Measurements from ENCODE around the gene ARG2. TPM values are rescaled to one million over a fixed set of nuclear protein-coding genes. Genes with fewer than 3 reads are reported as not detected.

ARG2 gene
- total and polyA plus RNA-seq, 9 of the 15 experiments (the other 6 are each of a cell fraction or from before 2014, with no cell fraction given), result 6.2 to 75.0 (median 17.8) TPM

DNA sequence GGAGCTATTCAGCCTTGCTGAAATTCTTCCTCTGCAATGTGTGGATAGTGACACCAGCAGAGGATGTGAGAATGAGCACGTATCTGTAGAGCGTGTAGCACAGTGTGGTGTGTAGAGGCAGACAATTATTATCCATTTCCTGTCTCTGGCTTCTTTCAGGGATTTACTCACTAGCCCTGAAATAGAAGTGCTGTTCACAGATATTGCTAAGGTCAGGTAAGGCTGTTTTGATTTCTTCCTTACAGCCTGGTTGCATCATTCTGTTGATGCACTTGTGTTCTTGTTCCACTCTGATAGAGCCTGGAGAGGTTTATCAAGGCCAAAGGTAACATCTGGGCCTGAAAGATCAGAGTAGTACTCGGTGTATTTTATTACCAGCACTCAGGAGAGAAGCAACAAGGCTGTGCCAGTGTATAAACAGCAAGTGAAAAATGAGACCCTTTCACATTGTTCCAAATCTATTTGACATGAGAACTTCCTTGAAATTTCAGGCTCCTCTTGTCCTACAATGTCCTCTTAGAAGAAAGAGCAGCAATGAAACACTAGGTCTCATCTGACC is 16.7 kb downstream of the ARG2 start (continued):
- TF ChIP-seq, protein P1, sequence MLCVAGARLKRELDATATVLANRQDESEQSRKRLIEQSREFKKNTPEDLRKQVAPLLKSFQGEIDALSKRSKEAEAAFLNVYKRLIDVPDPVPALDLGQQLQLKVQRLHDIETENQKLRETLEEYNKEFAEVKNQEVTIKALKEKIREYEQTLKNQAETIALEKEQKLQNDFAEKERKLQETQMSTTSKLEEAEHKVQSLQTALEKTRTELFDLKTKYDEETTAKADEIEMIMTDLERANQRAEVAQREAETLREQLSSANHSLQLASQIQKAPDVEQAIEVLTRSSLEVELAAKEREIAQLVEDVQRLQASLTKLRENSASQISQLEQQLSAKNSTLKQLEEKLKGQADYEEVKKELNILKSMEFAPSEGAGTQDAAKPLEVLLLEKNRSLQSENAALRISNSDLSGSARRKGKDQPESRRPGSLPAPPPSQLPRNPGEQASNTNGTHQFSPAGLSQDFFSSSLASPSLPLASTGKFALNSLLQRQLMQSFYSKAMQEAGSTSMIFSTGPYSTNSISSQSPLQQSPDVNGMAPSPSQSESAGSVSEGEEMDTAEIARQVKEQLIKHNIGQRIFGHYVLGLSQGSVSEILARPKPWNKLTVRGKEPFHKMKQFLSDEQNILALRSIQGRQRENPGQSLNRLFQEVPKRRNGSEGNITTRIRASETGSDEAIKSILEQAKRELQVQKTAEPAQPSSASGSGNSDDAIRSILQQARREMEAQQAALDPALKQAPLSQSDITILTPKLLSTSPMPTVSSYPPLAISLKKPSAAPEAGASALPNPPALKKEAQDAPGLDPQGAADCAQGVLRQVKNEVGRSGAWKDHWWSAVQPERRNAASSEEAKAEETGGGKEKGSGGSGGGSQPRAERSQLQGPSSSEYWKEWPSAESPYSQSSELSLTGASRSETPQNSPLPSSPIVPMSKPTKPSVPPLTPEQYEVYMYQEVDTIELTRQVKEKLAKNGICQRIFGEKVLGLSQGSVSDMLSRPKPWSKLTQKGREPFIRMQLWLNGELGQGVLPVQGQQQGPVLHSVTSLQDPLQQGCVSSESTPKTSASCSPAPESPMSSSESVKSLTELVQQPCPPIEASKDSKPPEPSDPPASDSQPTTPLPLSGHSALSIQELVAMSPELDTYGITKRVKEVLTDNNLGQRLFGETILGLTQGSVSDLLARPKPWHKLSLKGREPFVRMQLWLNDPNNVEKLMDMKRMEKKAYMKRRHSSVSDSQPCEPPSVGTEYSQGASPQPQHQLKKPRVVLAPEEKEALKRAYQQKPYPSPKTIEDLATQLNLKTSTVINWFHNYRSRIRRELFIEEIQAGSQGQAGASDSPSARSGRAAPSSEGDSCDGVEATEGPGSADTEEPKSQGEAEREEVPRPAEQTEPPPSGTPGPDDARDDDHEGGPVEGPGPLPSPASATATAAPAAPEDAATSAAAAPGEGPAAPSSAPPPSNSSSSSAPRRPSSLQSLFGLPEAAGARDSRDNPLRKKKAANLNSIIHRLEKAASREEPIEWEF (CRISPR knock-in tag; IDR thresholded peaks at IDR 0.05), result no peak
- TF ChIP-seq CEBPG (CRISPR knock-in tag; IDR thresholded peaks at IDR 0.05), result peak; percentile 100
- TF ChIP-seq CEBPG (tag; conservative IDR thresholded peaks at IDR 0.05 in 1 of 2, IDR thresholded peaks at IDR 0.05 in 1 of 2), result peak; percentile 84 to 99
- no peak for TF ChIP-seq RBBP5 (IDR thresholded peaks at IDR 0.05; ENCODE audit: borderline replicate concordance, insufficient read depth, low read length, poor library complexity, severe bottlenecking)
- TF ChIP-seq BRD4 (IDR thresholded peaks at IDR 0.05), result no peak
- TF ChIP-seq ZNF143 (CRISPR knock-in tag; IDR thresholded peaks at IDR 0.05), result no peak
- TF ChIP-seq MCM3 (IDR thresholded peaks at IDR 0.05), result no peak
- peak in 1 of 2 experiments; percentile 77; a peak in 1 of 4 replicates for TF ChIP-seq NONO (IDR thresholded peaks at IDR 0.05; ENCODE audit: low read depth in 2 of 2, low read length in 1 of 2)
- TF ChIP-seq, protein P2, sequence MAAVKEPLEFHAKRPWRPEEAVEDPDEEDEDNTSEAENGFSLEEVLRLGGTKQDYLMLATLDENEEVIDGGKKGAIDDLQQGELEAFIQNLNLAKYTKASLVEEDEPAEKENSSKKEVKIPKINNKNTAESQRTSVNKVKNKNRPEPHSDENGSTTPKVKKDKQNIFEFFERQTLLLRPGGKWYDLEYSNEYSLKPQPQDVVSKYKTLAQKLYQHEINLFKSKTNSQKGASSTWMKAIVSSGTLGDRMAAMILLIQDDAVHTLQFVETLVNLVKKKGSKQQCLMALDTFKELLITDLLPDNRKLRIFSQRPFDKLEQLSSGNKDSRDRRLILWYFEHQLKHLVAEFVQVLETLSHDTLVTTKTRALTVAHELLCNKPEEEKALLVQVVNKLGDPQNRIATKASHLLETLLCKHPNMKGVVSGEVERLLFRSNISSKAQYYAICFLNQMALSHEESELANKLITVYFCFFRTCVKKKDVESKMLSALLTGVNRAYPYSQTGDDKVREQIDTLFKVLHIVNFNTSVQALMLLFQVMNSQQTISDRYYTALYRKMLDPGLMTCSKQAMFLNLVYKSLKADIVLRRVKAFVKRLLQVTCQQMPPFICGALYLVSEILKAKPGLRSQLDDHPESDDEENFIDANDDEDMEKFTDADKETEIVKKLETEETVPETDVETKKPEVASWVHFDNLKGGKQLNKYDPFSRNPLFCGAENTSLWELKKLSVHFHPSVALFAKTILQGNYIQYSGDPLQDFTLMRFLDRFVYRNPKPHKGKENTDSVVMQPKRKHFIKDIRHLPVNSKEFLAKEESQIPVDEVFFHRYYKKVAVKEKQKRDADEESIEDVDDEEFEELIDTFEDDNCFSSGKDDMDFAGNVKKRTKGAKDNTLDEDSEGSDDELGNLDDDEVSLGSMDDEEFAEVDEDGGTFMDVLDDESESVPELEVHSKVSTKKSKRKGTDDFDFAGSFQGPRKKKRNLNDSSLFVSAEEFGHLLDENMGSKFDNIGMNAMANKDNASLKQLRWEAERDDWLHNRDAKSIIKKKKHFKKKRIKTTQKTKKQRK (IDR thresholded peaks at IDR 0.05; ENCODE audit: borderline replicate concordance, low read depth, low read length), result no peak
- peak; percentile 22 for TF ChIP-seq NCOA4 (IDR thresholded peaks at IDR 0.05; ENCODE audit: partially characterized antibody)
- TF ChIP-seq ESRRB (CRISPR knock-in tag; IDR thresholded peaks at IDR 0.05; ENCODE audit: borderline replicate concordance), result no peak
- TF ChIP-seq MAFF (IDR thresholded peaks at IDR 0.05; ENCODE audit: low read length), result no peak
- TF ChIP-seq ZNF766 (CRISPR knock-in tag; conservative IDR thresholded peaks at IDR 0.05), result peak; percentile 100
- peak; percentile 55; the same call in 1 of the 2 replicates for TF ChIP-seq HLTF (IDR thresholded peaks at IDR 0.05)
- no peak for TF ChIP-seq ZNF224 (CRISPR knock-in tag; IDR thresholded peaks at IDR 0.05)
- TF ChIP-seq CHD2 (IDR thresholded peaks at IDR 0.05; ENCODE audit: low read depth, low read length), result no peak
- TF ChIP-seq POLR2A (conservative IDR thresholded peaks at IDR 0.05), result no peak
- TF ChIP-seq, protein P3, sequence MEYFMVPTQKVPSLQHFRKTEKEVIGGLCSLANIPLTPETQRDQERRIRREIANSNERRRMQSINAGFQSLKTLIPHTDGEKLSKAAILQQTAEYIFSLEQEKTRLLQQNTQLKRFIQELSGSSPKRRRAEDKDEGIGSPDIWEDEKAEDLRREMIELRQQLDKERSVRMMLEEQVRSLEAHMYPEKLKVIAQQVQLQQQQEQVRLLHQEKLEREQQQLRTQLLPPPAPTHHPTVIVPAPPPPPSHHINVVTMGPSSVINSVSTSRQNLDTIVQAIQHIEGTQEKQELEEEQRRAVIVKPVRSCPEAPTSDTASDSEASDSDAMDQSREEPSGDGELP (CRISPR knock-in tag; IDR thresholded peaks at IDR 0.05; ENCODE audit: borderline replicate concordance), result no peak
- no peak for TF ChIP-seq STAG1 (CRISPR knock-in tag; IDR thresholded peaks at IDR 0.05; ENCODE audit: borderline replicate concordance)
- TF ChIP-seq POLR2H (tag; IDR thresholded peaks at IDR 0.05; ENCODE audit: low read depth), result peak; percentile 54; the same call in 1 of the 2 replicates
- TF ChIP-seq KLF16 (IDR thresholded peaks at IDR 0.05), result peak; percentile 96
